ENCODE measurements around the gene PTPRQ. TPM values are rescaled to one million over a fixed set of nuclear protein-coding genes. Genes with fewer than 3 reads are reported as not detected.

The PTPRQ gene
- polyA plus RNA-seq, 1 donor from 2014 or later, result not detected

DNA sequence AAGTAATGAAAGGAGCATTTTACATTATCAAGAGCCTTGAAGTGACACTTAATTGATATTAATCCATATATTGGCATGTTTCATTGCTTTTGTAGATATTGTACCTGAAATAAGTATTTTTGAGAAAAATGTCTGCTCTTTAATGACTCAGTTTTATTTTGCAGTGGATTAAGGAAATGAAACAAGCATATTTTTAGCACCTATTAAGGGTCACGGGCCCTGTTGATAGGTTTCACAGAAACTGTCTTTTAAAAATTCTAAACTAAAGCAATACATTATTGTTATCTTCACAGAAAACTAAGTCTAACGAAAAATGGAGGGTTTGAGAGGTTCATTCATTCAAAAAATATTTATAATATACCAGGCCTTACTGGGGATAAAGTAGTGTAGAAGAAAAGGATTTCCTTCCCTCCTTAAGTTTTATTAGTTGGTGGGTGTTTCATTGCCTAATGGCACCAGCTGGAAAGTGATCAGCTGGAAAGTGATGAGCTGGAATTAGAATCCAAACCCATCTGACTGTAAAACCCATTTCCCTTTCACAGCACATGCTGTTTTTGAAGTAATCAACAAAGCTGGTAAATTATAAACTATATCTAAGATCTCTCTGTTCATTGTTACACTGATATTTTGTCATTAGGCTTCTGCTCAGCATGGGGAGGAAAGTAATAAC, 54.2 kb downstream of the PTPRQ start:
- H3K27me3 Mint-ChIP-seq, result no peaks in the 10 kb centered on the region
- no peaks in the 10 kb centered on the region for H3K36me3 Mint-ChIP-seq
- H3K4me3 Mint-ChIP-seq, result no peak overlapping the region
- H3K4me1 Mint-ChIP-seq, result no peaks in the 10 kb centered on the region
- H3K27ac Mint-ChIP-seq, result no peak overlapping the region
- no peaks in the 10 kb centered on the region for H3K9me3 Mint-ChIP-seq

DNA sequence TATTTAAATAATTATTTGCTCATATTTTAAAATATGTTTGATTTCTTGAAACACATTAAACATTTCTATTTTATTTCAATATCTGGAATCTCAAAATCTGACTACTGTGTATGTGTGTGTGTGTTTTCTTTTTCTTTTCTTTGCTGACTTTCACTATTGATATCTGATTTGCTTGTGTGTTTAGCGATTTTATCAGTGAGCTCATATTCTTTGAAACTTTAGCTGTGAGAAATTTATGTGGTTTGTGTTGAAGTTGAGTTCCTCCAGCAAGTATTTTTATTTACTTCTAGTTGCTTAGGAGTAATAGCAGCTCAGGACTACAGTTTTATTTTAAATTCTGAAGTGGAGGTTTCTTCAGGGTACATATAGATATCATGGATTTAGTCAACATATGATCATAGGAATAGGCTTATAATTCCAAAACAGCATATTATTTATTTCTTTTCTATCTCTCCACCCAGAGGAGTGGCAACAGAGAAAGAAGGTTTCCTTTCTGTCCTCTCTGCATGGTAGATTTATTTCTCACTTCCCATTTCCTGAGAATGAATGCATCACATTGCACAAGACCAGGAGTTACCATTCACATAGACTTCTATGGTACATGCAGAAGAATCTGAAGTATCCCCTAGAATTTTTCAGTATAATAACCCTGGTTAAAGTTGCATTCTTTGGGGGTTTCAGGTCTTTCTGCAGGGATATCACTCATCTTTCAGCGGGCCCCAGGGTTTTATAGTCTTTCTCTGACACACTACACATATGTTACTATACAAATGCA, 60.5 kb downstream of the PTPRQ start:
- no peaks in the 10 kb centered on the region for H3K36me3 Mint-ChIP-seq
- no peak overlapping the region for H3K4me3 Mint-ChIP-seq
- peaks cover 0 to 4% (median 0%) of the 10 kb centered on the region in 3 donors for H3K9me3 Mint-ChIP-seq
- no peaks in the 10 kb centered on the region for H3K4me1 Mint-ChIP-seq
- H3K27me3 Mint-ChIP-seq, result no peaks in the 10 kb centered on the region
- H3K27ac Mint-ChIP-seq, result no peak overlapping the region

DNA sequence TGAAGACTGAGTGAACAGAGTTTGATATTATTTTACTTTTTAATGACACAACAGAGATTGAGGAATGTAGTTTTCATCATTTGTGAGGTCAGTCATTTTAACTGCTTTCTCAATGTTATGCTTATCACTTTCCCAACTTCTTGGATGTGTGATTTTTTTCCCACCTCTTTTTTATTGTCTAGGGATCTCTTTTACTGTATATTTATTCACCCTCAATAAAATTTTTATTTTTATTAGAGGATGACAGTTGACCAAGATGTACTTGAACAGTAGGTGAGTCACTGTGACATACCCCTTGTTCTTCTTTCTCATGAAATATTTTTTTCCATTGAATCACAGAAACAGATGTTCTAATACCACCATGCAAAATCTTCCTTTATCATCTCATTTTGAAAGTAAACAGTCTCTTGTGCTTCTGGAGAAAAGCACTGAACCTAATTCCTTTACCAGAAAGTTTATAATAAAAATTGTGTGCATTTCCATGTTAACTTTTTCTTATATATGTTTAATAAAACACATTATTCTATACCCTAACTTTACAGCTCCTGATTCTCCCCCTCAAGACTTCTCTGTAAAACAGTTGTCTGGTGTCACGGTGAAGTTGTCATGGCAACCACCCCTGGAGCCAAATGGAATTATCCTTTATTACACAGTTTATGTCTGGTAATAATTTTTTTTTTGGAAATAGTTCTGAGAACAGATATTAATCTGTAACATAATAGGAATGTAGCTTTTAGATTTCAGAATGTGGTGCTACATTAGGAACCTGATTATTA, 65.9 kb downstream of the PTPRQ start:
- Mint-ChIP-seq H3K4me1 (no peaks in the 10 kb centered on the region), H3K27me3 (no peaks in the 10 kb centered on the region), H3K9me3 (no peaks in the 10 kb centered on the region), H3K27ac (no peak overlapping the region), H3K4me3 (no peak overlapping the region), H3K36me3 (no peaks in the 10 kb centered on the region)

DNA sequence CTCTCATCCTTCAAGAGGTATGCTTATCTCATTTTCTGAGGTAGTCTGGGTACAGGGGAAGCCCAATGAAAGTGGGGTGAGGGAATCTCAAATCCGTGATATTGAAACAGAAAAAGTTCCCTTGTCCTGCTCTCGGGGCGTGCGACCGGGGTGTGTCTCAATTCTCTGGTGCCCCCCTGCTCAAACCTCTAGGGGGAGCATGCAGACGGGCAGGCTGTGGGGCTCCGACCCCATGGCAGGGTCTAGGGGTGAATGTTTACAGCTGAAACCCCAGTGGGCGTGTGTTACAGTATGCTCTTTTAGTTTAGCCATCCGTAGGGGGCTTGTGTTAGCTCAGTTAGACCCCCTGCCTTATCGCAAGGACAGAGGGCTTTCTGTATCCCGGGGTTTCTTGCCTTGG, 68.7 kb downstream of the PTPRQ start:
- no peaks in the 10 kb centered on the region for H3K36me3 Mint-ChIP-seq
- peaks cover 0 to 2% (median 2%) of the 10 kb centered on the region in 3 donors for H3K9me3 Mint-ChIP-seq

DNA sequence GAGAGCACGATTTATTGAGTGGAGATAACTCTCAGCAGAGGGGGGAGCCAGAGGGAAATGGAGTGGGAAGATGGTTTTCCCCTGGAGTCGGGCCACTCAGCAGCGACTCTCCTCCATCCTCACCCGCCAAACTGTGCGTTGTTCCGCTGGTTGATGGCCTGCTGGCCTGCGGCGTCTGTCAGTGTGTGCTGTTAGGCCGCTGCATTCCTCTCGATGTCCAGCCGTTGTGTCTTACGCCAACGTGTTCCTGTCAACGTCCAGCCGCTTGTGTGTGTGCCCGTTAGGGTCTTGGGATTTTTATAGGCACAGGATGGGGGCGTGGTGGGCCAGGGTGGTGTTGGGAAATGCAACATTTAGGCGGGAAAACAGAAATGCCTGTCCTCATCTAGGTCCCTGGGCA, 69.2 kb downstream of the PTPRQ start:
- H3K27me3 Mint-ChIP-seq, result no peaks in the 10 kb centered on the region
- H3K4me1 Mint-ChIP-seq, result no peaks in the 10 kb centered on the region
- H3K4me3 Mint-ChIP-seq, result no peak overlapping the region

More for the DNA sequence above, 68.7 kb downstream of the PTPRQ start:
- Mint-ChIP-seq H3K27ac (no peak overlapping the region), H3K4me3 (no peak overlapping the region), H3K27me3 (no peaks in the 10 kb centered on the region), H3K4me1 (no peaks in the 10 kb centered on the region)

DNA sequence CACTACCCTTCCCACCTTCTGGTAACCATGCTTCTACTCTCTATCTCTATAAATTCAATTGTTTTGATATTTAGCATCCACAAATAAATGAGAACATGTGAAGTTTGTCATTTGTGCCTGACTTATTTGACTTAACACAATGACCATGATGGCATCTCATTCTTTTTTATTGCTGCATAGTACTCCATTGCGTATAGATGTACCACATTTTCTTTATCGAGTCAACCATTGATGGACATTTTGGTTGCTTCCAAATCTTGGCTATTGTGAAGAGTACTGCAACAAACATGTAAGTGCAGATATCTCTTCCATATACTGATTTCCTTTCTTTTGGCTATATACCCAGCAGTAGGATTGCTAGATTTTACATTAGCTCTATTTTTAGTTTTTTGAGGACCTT, 73.6 kb downstream of the PTPRQ start:
- Mint-ChIP-seq H3K4me1 (no peaks in the 10 kb centered on the region), H3K4me3 (no peak overlapping the region), H3K27ac (no peak overlapping the region), H3K36me3 (no peaks in the 10 kb centered on the region), H3K27me3 (no peaks in the 10 kb centered on the region), H3K9me3 (peaks cover 0 to 12% (median 11%) of the 10 kb centered on the region in 3 donors)

More for the DNA sequence above, 69.2 kb downstream of the PTPRQ start:
- no peak overlapping the region for H3K27ac Mint-ChIP-seq
- H3K9me3 Mint-ChIP-seq, result peaks cover 0 to 7% (median 3%) of the 10 kb centered on the region in 3 donors
- no peaks in the 10 kb centered on the region for H3K36me3 Mint-ChIP-seq

DNA sequence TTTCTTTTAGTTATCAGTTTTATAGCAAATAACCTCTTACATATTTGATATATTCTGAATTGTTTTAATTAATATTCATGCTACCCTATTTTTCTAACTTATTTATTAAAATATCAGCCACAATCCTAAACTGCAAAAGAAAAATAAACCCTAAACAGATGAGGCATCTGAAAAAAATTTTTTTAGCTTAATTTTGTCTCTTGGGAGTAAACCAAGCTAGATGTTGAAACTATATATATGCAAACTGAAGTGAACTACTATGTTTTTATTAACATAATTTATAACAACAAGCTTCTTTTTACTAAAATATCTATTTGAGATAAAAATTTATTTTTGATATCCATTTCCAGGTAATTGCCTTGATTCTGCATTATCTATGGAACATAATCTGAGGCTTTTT, 87.6 kb downstream of the PTPRQ start:
- Mint-ChIP-seq H3K27me3 (no peaks in the 10 kb centered on the region), H3K4me3 (no peak overlapping the region), H3K9me3 (no peaks in the 10 kb centered on the region), H3K36me3 (no peaks in the 10 kb centered on the region), H3K4me1 (no peaks in the 10 kb centered on the region), H3K27ac (no peak overlapping the region)

DNA sequence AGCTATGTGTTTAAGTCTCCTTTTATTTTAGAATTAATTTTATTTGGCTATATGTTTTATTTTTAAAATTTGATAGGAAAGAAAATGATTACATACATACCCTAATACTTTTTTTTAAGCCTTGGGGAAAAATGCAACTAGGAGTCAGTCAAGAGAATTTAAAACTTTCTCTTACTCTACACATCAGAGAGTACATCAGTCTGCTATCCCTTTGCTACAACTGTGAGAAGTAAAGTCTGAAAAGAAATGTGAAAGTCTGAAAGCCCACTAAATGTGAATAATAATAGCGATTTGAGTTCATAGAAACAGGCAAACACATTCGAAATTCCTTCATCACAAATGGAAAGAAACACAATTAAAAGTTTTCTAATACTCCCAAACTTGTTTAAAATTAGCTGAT, 95.0 kb downstream of the PTPRQ start:
- Mint-ChIP-seq H3K4me3 (no peak overlapping the region), H3K9me3 (peaks cover 0 to 1% (median 0%) of the 10 kb centered on the region in 3 donors)

DNA sequence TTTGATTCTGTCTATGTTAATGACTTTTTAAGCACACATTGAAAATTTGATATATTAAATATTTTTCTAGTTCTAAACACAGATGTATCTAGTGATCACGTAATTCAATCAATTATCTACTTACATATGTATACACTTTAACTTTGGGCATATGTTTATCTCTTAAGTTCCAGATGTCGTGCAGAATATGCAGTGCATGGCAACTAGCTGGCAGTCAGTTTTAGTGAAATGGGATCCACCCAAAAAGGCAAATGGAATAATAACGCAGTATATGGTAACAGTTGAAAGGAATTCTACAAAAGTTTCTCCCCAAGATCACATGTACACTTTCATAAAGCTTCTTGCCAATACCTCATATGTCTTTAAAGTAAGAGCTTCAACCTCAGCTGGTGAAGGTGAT, 105.3 kb downstream of the PTPRQ start:
- H3K27me3 Mint-ChIP-seq, result no peaks in the 10 kb centered on the region
- H3K9me3 Mint-ChIP-seq, result no peaks in the 10 kb centered on the region
- no peaks in the 10 kb centered on the region for H3K36me3 Mint-ChIP-seq
- no peaks in the 10 kb centered on the region for H3K4me1 Mint-ChIP-seq
- no peak overlapping the region for H3K27ac Mint-ChIP-seq
- no peak overlapping the region for H3K4me3 Mint-ChIP-seq

More for the DNA sequence above, 95.0 kb downstream of the PTPRQ start:
- Mint-ChIP-seq H3K36me3 (no peaks in the 10 kb centered on the region), H3K27ac (no peak overlapping the region), H3K27me3 (no peaks in the 10 kb centered on the region), H3K4me1 (no peaks in the 10 kb centered on the region)

DNA sequence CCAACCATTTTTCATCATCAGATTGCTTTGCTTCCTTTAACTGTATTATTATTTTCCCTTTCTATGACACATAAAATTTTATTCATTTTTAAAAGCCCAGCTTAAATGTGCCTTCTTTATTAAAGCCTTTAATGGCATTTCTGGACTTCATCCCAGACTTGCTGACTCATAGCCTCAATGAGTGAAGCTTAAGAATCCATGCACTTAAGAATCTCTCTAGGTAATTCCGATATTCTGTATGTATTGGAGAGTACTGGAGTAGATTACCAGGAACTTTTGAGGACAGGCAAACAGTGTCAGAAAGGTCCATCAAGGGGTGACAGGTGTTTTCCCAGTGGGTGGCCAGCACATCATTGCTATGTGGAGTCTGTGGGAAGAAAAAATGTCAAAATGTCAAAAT, 107.9 kb downstream of the PTPRQ start:
- Mint-ChIP-seq H3K4me3 (no peak overlapping the region), H3K4me1 (no peaks in the 10 kb centered on the region), H3K9me3 (no peaks in the 10 kb centered on the region), H3K27ac (no peak overlapping the region), H3K36me3 (no peaks in the 10 kb centered on the region), H3K27me3 (no peaks in the 10 kb centered on the region)

DNA sequence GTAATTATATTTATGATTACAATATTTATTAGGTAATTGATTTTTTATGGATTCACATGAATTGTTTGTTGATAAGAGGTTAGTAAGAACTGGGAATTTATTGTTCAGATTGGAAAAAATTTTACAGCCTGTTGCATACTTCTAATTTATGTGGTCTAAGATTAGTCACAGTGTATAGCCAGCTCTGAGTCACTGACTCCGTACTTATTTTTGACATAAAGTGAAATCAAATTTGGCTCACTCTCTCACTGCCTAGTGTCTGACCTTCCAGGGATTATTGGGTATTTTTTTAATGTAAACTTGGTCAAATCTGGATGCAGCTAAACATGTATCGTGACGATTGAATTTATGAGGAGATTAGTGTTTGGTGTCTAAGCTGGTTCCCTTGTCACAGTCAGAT, 109.3 kb downstream of the PTPRQ start:
- Mint-ChIP-seq H3K27me3 (no peaks in the 10 kb centered on the region), H3K4me3 (no peak overlapping the region), H3K9me3 (peaks cover 0 to 2% (median 0%) of the 10 kb centered on the region in 3 donors), H3K27ac (no peak overlapping the region), H3K36me3 (no peaks in the 10 kb centered on the region), H3K4me1 (no peaks in the 10 kb centered on the region)

DNA sequence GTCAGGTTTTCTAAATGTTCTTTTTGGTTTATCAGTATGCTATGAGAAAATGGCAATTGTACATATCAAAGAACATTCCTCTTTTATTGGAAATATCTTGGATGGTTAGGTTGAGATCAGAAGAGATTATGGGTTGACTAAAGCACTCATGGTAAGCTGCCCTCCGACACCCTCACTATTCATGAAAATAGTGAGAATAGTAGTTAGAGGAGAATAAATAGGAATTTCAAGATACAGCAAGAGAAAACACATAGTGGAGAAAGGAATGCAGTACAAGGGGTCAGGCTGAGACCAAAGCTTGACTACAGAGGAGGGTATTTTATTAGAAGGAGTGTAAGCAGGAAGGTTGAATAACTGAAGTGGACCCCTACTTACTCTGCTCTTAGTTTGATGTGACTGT, 112.5 kb downstream of the PTPRQ start:
- Mint-ChIP-seq H3K27ac (no peak overlapping the region), H3K27me3 (no peaks in the 10 kb centered on the region)

DNA sequence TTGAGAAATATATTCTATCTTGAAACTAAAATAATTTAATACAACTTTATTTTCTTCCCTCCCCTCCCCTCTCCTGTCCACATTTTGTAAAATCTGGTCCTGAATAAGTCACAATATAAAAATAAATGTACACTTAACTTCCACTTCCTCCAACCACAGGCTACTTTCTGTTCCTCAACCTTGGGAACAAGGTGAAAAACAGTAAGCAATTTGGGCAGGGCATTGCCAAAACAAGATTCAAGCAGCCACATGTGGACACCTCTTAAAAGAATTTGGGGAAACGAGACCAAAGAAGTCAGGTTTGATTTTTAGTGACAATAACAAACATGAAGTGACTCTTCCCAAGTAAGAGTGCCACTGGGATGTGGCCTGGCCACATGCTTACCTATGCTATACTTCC, 115.7 kb downstream of the PTPRQ start:
- Mint-ChIP-seq H3K4me3 (no peak overlapping the region), H3K36me3 (no peaks in the 10 kb centered on the region), H3K27ac (peak overlapping the region in 1 of 3 donors; percentile 33), H3K9me3 (peaks cover 2 to 3% (median 2%) of the 10 kb centered on the region in 3 donors), H3K27me3 (no peaks in the 10 kb centered on the region), H3K4me1 (no peaks in the 10 kb centered on the region)

More for the DNA sequence above, 112.5 kb downstream of the PTPRQ start:
- no peaks in the 10 kb centered on the region for H3K36me3 Mint-ChIP-seq
- no peaks in the 10 kb centered on the region for H3K4me1 Mint-ChIP-seq
- peaks cover 0 to 2% (median 2%) of the 10 kb centered on the region in 3 donors for H3K9me3 Mint-ChIP-seq
- no peak overlapping the region for H3K4me3 Mint-ChIP-seq

DNA sequence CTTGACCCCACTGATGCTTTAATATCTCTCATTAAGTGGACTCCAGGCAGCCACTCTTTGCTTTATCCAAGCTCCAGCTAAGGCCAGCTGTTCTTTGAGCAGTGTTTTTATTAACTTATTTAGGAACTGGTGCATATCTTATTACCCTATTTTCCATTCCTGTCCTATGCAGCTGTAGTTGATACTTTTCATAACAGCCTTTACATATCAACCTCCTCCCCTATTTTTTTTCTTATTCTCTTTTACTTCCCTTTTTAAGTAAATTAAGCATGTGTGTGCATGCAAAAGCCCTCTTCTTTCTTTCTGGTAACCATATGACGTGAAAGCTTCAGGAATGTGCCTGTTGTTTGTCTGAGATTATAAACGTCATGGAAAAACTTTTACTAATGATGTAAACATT, 121.2 kb downstream of the PTPRQ start:
- Mint-ChIP-seq H3K4me1 (no peaks in the 10 kb centered on the region), H3K27ac (no peak overlapping the region), H3K9me3 (peaks cover 2 to 3% (median 3%) of the 10 kb centered on the region in 3 donors), H3K36me3 (no peaks in the 10 kb centered on the region), H3K4me3 (peak overlapping the region in 1 of 4 donors; percentile 41), H3K27me3 (no peaks in the 10 kb centered on the region)

DNA sequence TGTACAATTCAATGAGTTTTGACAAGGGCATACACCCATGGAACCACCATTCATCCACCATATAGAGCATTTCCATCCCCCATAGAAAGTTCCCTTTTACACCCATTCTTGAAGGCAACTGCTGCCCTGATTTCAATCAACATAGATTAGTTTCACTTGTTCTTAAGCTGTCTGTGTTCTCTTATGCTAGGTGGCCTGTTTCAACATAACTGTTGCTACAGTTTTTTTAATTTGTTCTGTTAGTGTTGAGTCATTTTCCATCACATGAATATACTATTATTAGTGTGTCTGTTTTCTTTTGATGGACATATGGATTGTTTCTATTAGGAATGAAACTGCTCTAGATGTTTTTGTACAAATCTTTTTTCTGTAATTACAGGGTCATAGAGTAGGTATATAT, 123.4 kb downstream of the PTPRQ start:
- Mint-ChIP-seq H3K4me1 (no peaks in the 10 kb centered on the region), H3K4me3 (no peak overlapping the region), H3K27me3 (no peaks in the 10 kb centered on the region), H3K9me3 (peaks cover 2 to 6% (median 3%) of the 10 kb centered on the region in 3 donors), H3K27ac (no peak overlapping the region), H3K36me3 (no peaks in the 10 kb centered on the region)

Measured in IgD-negative memory B cell (primary cell).